Trophoblast cell (in vitro differentiated cells and primary cell): ENCODE measurements around the gene TLCD1.
A peak's percentile ranks its signal among the peaks of the same experiment; 100 is the strongest.

Experiments used
- DNase-seq, 2 donors: peaks; one replicate each; pipeline ENCODE4 v3.0.0-alpha.2; 2016
- H2AFZ ChIP-seq: 2 replicates; pipeline ENCODE4 v1.6.1; 2013; ENCODE audit warnings: low read length, moderate library complexity, mild to moderate bottlenecking; ENCODE audit not compliant: insufficient read depth, poor library complexity
- H2AK5ac ChIP-seq: 2 replicates; pipeline ENCODE4 v1.6.1; 2013; ENCODE audit warnings: mild to moderate bottlenecking, low read length
- H2BK120ac ChIP-seq: 2 replicates; pipeline ENCODE4 v1.6.1; 2013; ENCODE audit warnings: low read length, mild to moderate bottlenecking, moderate library complexity; ENCODE audit not compliant: insufficient read depth, poor library complexity
- H2BK12ac ChIP-seq: 2 replicates; pipeline ENCODE4 v1.6.1; 2013; ENCODE audit warnings: mild to moderate bottlenecking, low read length, moderate library complexity
- H2BK5ac ChIP-seq: 2 replicates; pipeline ENCODE4 v1.6.1; 2013; ENCODE audit warnings: low read length, low read depth, moderate library complexity, mild to moderate bottlenecking; ENCODE audit not compliant: poor library complexity
- H3K14ac ChIP-seq: 2 replicates; pipeline ENCODE4 v1.6.1; 2013; ENCODE audit warnings: mild to moderate bottlenecking, low read length
- H3K18ac ChIP-seq: 2 replicates; pipeline ENCODE4 v1.6.1; 2013; ENCODE audit warnings: mild to moderate bottlenecking, low read length
- H3K23ac ChIP-seq: 2 replicates; pipeline ENCODE4 v1.6.1; 2013; ENCODE audit warnings: low read length
- H3K27ac ChIP-seq: 2 replicates; pipeline ENCODE4 v1.5.1; 2013; ENCODE audit warnings: low read depth, mild to moderate bottlenecking, inconsistent platforms, low read length, moderate library complexity
- H3K27me3 ChIP-seq: 2 replicates; pipeline ENCODE4 v1.6.1; 2013; ENCODE audit warnings: inconsistent platforms, mild to moderate bottlenecking, low read length, moderate library complexity; ENCODE audit not compliant: insufficient read depth
- H3K36me3 ChIP-seq, 2 experiments: 1 replicate in 1 of 2; 2 replicates in 1 of 2; pipeline ENCODE4 v1.6.1; 2013; ENCODE audit warnings: low read length in 2 of 2, mild to moderate bottlenecking in 2 of 2, moderate library complexity in 1 of 2; ENCODE audit not compliant: insufficient read depth in 2 of 2, control insufficient read depth in 1 of 2
- H3K4ac ChIP-seq: 2 replicates; pipeline ENCODE4 v1.6.1; 2013; ENCODE audit warnings: low read depth, mild to moderate bottlenecking, low read length, moderate library complexity
- H3K4me1 ChIP-seq, 2 experiments: 1 replicate in 1 of 2; 2 replicates in 1 of 2; pipeline ENCODE4 v1.6.1; 2013; ENCODE audit warnings: low read length in 2 of 2, mild to moderate bottlenecking in 2 of 2, moderate library complexity in 1 of 2; ENCODE audit not compliant: insufficient read depth in 2 of 2, control insufficient read depth in 1 of 2
- H3K4me2 ChIP-seq: 2 replicates; pipeline ENCODE4 v1.6.1; 2013; ENCODE audit warnings: inconsistent platforms, mild to moderate bottlenecking, low read length, moderate library complexity
- H3K4me3 ChIP-seq: 2 replicates; pipeline ENCODE4 v1.5.1; 2013; ENCODE audit warnings: mild to moderate bottlenecking, low read depth, low read length, inconsistent platforms
- H3K79me1 ChIP-seq: one replicate; pipeline ENCODE4 v1.6.1; 2013; ENCODE audit warnings: low read length
- H3K79me2 ChIP-seq: 2 replicates; pipeline ENCODE4 v1.6.1; 2013; ENCODE audit warnings: low read length, mild to moderate bottlenecking; ENCODE audit not compliant: control insufficient read depth, insufficient read depth, poor library complexity
- H3K9ac ChIP-seq: 2 replicates; pipeline ENCODE4 v1.6.1; 2013; ENCODE audit warnings: mild to moderate bottlenecking, low read length
- H3K9me3 ChIP-seq: 2 replicates; pipeline ENCODE4 v1.6.1; 2013; ENCODE audit warnings: low read depth, mild to moderate bottlenecking, control low read depth, inconsistent platforms, low read length; ENCODE audit not compliant: insufficient read depth
- H4K12ac ChIP-seq: 2 replicates; pipeline ENCODE4 v1.6.1; 2013; ENCODE audit warnings: low read depth, mild to moderate bottlenecking, low read length, moderate library complexity
- H4K8ac ChIP-seq: 2 replicates; pipeline ENCODE4 v1.6.1; 2013; ENCODE audit warnings: low read depth, mild to moderate bottlenecking, low read length, moderate library complexity
- H4K91ac ChIP-seq: one replicate; pipeline ENCODE4 v1.6.1; 2013; ENCODE audit warnings: low read depth, mild to moderate bottlenecking, low read length, moderate library complexity
- WGBS: extraction: QIAGEN DNeasy Blood & Tissue Kit; methylation state at CpG from one replicate; pipeline ENCODE4 v1.1.7; 2013; ENCODE audit warnings: missing lambda C conversion rate; ENCODE audit not compliant: insufficient read length, insufficient coverage; ENCODE audit errors: extremely low coverage; 5-methylcytosine and 5-hydroxymethylcytosine counted together

The TLCD1 gene

DNA sequence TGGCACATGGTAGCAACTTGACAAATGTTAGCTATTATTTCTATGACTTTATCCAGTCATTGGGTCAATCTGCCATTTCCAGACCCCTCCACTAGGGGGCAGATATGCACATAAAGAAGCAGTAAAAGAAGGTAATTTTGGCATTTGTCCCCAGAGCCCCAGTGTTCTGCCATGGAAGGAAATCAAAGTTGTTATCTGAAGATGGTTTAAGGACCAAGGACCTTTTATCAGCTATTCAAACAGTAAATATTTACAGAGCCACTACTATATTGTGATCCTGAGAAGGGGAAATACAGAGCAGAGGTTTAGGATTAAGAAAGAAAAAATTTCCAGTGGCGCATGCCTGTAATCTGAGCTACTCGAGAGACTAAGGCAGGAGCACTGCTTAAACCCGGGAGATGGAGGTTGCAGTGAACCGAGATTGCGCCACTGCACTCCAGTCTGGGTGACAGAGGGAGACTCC is 37.8 kb upstream of the TLCD1 start:
- WGBS: no CpG with 5 or more reads among the region's 5 CpGs
- Histone ChIP-seq H3K4ac (no peak overlapping the region), H2BK120ac (no peak overlapping the region), H3K79me2 (no peaks in the 10 kb centered on the region), H3K4me3 (no peak overlapping the region), H4K8ac (no peak overlapping the region), H4K12ac (no peak overlapping the region), H2BK12ac (no peak overlapping the region), H4K91ac (no peak overlapping the region), H3K36me3 (peaks cover 14 to 37% of the 10 kb centered on the region in 2 experiments), H2BK5ac (no peak overlapping the region), H3K4me2 (no peak overlapping the region), H3K9ac (no peak overlapping the region), H2AK5ac (no peak overlapping the region), H3K9me3 (no peaks in the 10 kb centered on the region), H3K14ac (no peak overlapping the region), H3K27ac (no peak overlapping the region), H3K79me1 (no peaks in the 10 kb centered on the region), H3K4me1 (no peaks in the 10 kb centered on the region), H2AFZ (no peak overlapping the region), H3K18ac (no peak overlapping the region), H3K23ac (no peak overlapping the region), H3K27me3 (no peaks in the 10 kb centered on the region)
- peak; percentile 63 to 93 for DNase-seq

DNA sequence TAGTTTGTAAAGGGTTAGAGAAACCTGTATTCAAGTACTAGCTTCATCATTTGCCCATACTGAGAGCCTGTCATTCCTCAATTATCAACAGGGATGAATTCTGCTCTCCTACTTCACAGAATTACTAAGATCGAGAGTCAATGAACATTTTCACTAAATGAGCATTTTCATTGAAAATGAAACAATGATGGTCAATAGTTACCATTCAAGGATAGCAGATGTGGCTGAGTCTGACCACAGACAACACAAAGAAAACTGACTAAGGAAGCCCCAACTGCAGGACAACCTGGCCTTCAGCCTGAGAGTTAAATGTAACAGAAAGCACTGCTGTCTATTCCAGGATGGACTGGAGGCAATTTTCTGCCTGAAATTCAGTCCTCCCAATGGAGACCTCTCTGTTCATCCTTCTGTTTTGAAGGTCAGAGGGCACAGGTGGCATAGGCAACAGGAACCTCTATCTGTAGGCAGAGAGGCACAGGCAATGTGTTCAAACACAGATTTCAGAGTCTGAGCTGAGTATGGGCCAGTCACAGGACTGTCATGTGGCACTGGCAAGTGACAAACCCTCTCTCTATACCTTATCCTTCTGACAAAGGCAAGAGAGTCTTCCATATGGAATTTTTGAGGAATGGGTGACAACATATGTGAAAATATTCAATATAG is 37.2 kb upstream of the TLCD1 start:
- H4K91ac ChIP-seq: no peak overlapping the region
- no peaks in the 10 kb centered on the region for H3K27me3 ChIP-seq
- no peak overlapping the region for H3K27ac ChIP-seq
- no peak overlapping the region for H2BK12ac ChIP-seq
- H3K14ac ChIP-seq: no peak overlapping the region
- no peaks in the 10 kb centered on the region for H3K4me1 ChIP-seq
- H4K8ac ChIP-seq: no peak overlapping the region
- H2AFZ ChIP-seq: no peak overlapping the region
- no peak overlapping the region for H2BK120ac ChIP-seq
- no peak overlapping the region for H2AK5ac ChIP-seq
- H3K36me3 ChIP-seq: peaks cover 20 to 42% of the 10 kb centered on the region in 2 experiments
- DNase-seq: no peak
- no peak overlapping the region for H3K4me3 ChIP-seq
- H3K9me3 ChIP-seq: no peaks in the 10 kb centered on the region
- H3K18ac ChIP-seq: no peak overlapping the region
- no peak overlapping the region for H2BK5ac ChIP-seq
- H3K79me2 ChIP-seq: no peaks in the 10 kb centered on the region
- H3K9ac ChIP-seq: no peak overlapping the region
- no peak overlapping the region for H4K12ac ChIP-seq
- no peaks in the 10 kb centered on the region for H3K79me1 ChIP-seq
- no CpG with 5 or more reads among the region's 1 CpG for WGBS
- peak overlapping the region; percentile 37 for H3K23ac ChIP-seq
- no peak overlapping the region for H3K4me2 ChIP-seq
- no peak overlapping the region for H3K4ac ChIP-seq

DNA sequence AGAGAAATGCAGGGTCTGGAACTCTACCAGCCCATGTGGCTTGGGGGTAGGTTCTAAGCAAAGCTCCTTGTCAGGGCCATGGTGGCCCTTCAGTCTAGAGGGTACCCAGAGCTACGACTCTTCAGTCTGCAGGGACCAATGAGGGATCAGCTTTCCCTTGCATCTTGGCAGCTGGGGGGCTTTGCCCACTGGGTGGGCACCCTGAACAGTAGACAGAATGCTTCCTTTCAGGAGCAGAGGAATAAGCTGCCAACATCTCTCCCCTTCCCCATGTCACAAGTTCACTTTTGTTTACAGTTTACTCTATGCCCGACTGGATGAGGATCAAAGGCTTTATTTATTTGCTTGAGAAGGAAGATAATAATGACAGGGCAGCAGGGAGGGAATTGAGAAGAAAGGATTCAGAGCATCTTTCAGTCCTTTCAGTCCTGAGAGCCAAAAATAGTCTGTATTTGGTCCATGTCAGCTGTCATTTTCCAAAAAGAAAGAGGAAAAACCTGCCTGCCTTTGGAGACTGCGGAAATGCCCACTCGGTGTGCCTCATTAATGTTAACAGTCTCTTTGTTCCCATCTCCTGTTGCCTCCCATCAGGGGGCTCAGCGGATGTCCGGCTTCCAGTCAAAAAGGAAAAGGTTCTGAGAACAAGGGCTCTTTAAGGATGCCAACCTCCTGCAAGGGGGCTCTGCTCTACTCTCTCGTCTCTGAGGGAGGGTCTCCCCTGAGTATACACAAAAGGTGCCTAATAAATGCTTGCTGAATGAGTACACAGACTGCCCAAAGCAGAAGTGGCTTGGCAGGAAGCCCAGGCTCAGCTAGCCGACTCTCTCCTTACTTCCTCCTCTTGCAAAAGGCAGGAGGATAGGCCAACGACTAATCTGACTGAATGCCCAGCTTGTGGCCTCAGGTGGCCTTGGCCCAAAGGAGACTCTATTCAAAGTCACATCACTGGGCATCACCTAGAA is 34.8 kb upstream of the TLCD1 start:
- no peak overlapping the region for H3K4me2 ChIP-seq
- H2BK12ac ChIP-seq: no peak overlapping the region
- no peak overlapping the region for H4K8ac ChIP-seq
- H3K27ac ChIP-seq: no peak overlapping the region
- peaks cover 23 to 46% of the 10 kb centered on the region in 2 experiments for H3K36me3 ChIP-seq
- no peak overlapping the region for H3K18ac ChIP-seq
- no peak overlapping the region for H3K23ac ChIP-seq
- H2BK120ac ChIP-seq: no peak overlapping the region
- no peak overlapping the region for H3K4me3 ChIP-seq
- no peak overlapping the region for H3K14ac ChIP-seq
- DNase-seq: no peak
- no peak overlapping the region for H4K91ac ChIP-seq
- no peak overlapping the region for H2BK5ac ChIP-seq
- H2AFZ ChIP-seq: no peak overlapping the region
- no peaks in the 10 kb centered on the region for H3K27me3 ChIP-seq
- no peaks in the 10 kb centered on the region for H3K9me3 ChIP-seq
- WGBS: no CpG with 5 or more reads among the region's 9 CpGs
- no peak overlapping the region for H2AK5ac ChIP-seq
- no peaks in the 10 kb centered on the region for H3K79me1 ChIP-seq
- no peak overlapping the region for H3K4ac ChIP-seq
- no peaks in the 10 kb centered on the region for H3K79me2 ChIP-seq
- H3K4me1 ChIP-seq: no peaks in the 10 kb centered on the region
- H3K9ac ChIP-seq: no peak overlapping the region
- H4K12ac ChIP-seq: no peak overlapping the region

DNA sequence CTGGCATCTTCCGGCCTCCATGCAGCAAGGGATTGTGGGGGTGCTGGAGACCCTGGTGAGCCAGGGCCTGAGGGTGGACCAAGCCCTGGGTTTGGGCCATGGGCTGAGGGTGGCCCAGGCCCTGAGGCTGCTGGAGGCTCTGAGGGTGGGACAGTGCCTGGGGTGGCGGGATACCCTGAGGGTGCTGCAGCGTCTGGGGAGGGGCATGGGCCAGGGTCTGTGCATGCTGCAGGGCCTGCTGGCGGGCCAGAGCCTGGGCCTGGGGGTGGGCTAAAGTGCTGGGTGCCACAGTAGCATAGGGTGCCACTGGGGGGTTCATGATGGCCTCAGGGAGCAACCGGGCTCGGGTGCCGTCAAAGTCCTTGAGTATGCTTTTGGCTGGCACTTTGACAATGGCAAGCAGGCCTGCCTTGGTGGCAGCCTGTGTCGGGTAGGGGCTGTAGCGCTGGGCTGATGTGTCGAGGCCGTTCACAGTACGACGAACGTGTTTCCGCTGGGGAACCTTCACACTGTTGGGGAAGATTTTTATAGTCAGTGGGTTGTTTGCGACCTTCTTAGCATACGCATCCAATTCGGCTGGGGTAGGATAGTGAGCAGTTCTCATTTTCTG is 33.3 kb upstream of the TLCD1 start:
- no CpG with 5 or more reads among the region's 18 CpGs for WGBS
- peaks cover 0 to 3% of the 10 kb centered on the region in 2 experiments for H3K4me1 ChIP-seq
- DNase-seq: no peak
- H3K36me3 ChIP-seq: peaks cover 23 to 46% of the 10 kb centered on the region in 2 experiments
- H3K23ac ChIP-seq: no peak overlapping the region
- H3K79me1 ChIP-seq: no peaks in the 10 kb centered on the region
- H3K27ac ChIP-seq: no peak overlapping the region
- no peak overlapping the region for H2AK5ac ChIP-seq
- no peaks in the 10 kb centered on the region for H3K27me3 ChIP-seq
- no peak overlapping the region for H4K8ac ChIP-seq
- H2BK120ac ChIP-seq: no peak overlapping the region
- no peak overlapping the region for H3K4me2 ChIP-seq
- H3K79me2 ChIP-seq: no peaks in the 10 kb centered on the region
- H3K9ac ChIP-seq: no peak overlapping the region
- H3K14ac ChIP-seq: no peak overlapping the region
- H4K12ac ChIP-seq: no peak overlapping the region
- H3K18ac ChIP-seq: no peak overlapping the region
- H2AFZ ChIP-seq: no peak overlapping the region
- H3K9me3 ChIP-seq: no peaks in the 10 kb centered on the region
- H2BK5ac ChIP-seq: no peak overlapping the region
- no peak overlapping the region for H2BK12ac ChIP-seq
- H4K91ac ChIP-seq: no peak overlapping the region
- no peak overlapping the region for H3K4ac ChIP-seq
- no peak overlapping the region for H3K4me3 ChIP-seq
